SK-N-SH (cell line): ENCODE measurements around the gene KIF12. TPM values are rescaled to one million over a fixed set of nuclear protein-coding genes. Genes with fewer than 3 reads are reported as not detected.

Source experiments
- CTCF ChIA-PET: fragments of 300-600, 350-600 bp; formaldehyde crosslinking; extraction: SDS; loops from one replicate; lab custom pipeline; 2021; lab: Yijun Ruan, JAX
- POLR2A ChIA-PET: fragments of 350-600 bp; sonication (Branson Sonifier 250); formaldehyde crosslinking; extraction: SDS; loops from one replicate; lab custom pipeline; 2020; ENCODE audit warnings: antibody characterized with exemption, inconsistent platforms; lab: Yijun Ruan, JAX
- DNase-seq: peaks from one replicate; pipeline ENCODE4 v3.0.0; 2012
- H2AFZ ChIP-seq: fragments of 200-600 bp; sonication (generic); 2 replicates; pipeline ENCODE4 v1.8.1; 2016; ENCODE audit warnings: antibody characterized with exemption, mild to moderate bottlenecking, low read depth
- H3F3A ChIP-seq: fragments of 200-600 bp; sonication (generic); replicated peaks from 2 replicates; pipeline ENCODE3; 2016; ENCODE audit warnings: antibody characterized with exemption, mild to moderate bottlenecking; ENCODE audit not compliant: insufficient read depth
- H3K27ac ChIP-seq, 2 experiments: fragments of 200-500 bp in 1 of 2; fragments of 200-600 bp in 1 of 2; sonication (Bioruptor generic) in 1 of 2; sonication (generic), shearing (Covaris generic) in 1 of 2; 2 replicates each; pipeline versions ENCODE4 v1.5.1 to v1.6.1; 2014 to 2016; ENCODE audit warnings: low read depth in 2 of 2, inconsistent platforms in 1 of 2, low read length in 1 of 2, mild to moderate bottlenecking in 1 of 2, mixed read lengths in 1 of 2
- H3K27me3 ChIP-seq: fragments of 200-600 bp; sonication (generic), shearing (Covaris generic); 2 replicates; pipeline ENCODE4 v1.6.1; 2016; ENCODE audit warnings: mixed run types; ENCODE audit not compliant: insufficient read depth
- H3K36me3 ChIP-seq, 2 experiments: fragments of 200-500 bp in 1 of 2; fragments of 200-600 bp in 1 of 2; sonication (Bioruptor generic) in 1 of 2; sonication (generic) in 1 of 2; replicated peaks in 1 of 2; 2 replicates each; pipeline versions ENCODE3 to v1.5.1; 2014 to 2016; ENCODE audit warnings: low read length in 1 of 2, mild to moderate bottlenecking in 1 of 2; ENCODE audit not compliant: insufficient read depth in 2 of 2, control insufficient read depth in 1 of 2
- H3K4me1 ChIP-seq, 2 experiments: fragments of 200-500 bp in 1 of 2; fragments of 200-600 bp in 1 of 2; sonication (Bioruptor generic) in 1 of 2; sonication (generic), shearing (Covaris generic) in 1 of 2; 2 replicates each; pipeline versions ENCODE4 v1.5.1 to v1.6.1; 2014 to 2016; ENCODE audit warnings: low read depth in 1 of 2, low read length in 1 of 2, mixed run types in 1 of 2; ENCODE audit not compliant: insufficient read depth in 2 of 2, control insufficient read depth in 1 of 2
- H3K4me2 ChIP-seq: fragments of 200-600 bp; sonication (generic), shearing (Covaris generic); 2 replicates; pipeline ENCODE4 v1.6.1; 2017; ENCODE audit warnings: mixed run types
- H3K4me3 ChIP-seq, 2 experiments: fragments of 200-500 bp in 1 of 2; fragments of 200-600 bp in 1 of 2; sonication (Bioruptor generic) in 1 of 2; sonication (generic), shearing (Covaris generic) in 1 of 2; 2 replicates each; pipeline versions ENCODE4 v1.5.1 to v1.8.1; 2014 to 2016; ENCODE audit warnings: low read depth in 2 of 2, inconsistent platforms in 1 of 2, low read length in 1 of 2, mild to moderate bottlenecking in 1 of 2, mixed read lengths in 1 of 2, moderate library complexity in 1 of 2
- H3K79me2 ChIP-seq: fragments of 200-600 bp; sonication (generic); 2 replicates; pipeline ENCODE4 v1.8.1; 2017; ENCODE audit warnings: mild to moderate bottlenecking; ENCODE audit not compliant: insufficient read depth
- H3K9ac ChIP-seq: fragments of 200-600 bp; sonication (generic); 2 replicates; pipeline ENCODE4 v1.6.1; 2017; ENCODE audit warnings: mixed run types
- H3K9me2 ChIP-seq: fragments of 200-600 bp; sonication (generic); 2 replicates; pipeline ENCODE4 v1.6.1; 2017; ENCODE audit warnings: mixed run types
- H3K9me3 ChIP-seq: fragments of 200-600 bp; sonication (generic); 2 replicates; pipeline ENCODE4 v1.6.1; 2017; ENCODE audit warnings: mixed run types, mild to moderate bottlenecking, moderate library complexity
- H4K20me1 ChIP-seq: fragments of 200-600 bp; sonication (generic); 2 replicates; pipeline ENCODE4 v1.6.1; 2017; ENCODE audit warnings: mild to moderate bottlenecking, mixed run types; ENCODE audit not compliant: insufficient read depth
- CHD2 ChIP-seq: fragments of 150-350 bp; IDR thresholded peaks from 2 replicates; pipeline ENCODE4 v1.6.1; 2018; ENCODE audit warnings: low read length; ENCODE audit not compliant: partially characterized antibody
- ELF1 ChIP-seq: IDR thresholded peaks from 2 replicates; pipeline ENCODE4 v1.4.0; 2012
- GABPA ChIP-seq: IDR thresholded peaks from 2 replicates; pipeline ENCODE4 v1.4.0; 2012; ENCODE audit warnings: low read depth, mild to moderate bottlenecking
- POLR2AphosphoS5 ChIP-seq: IDR thresholded peaks from 2 replicates; pipeline ENCODE4 v1.6.1; 2012; ENCODE audit warnings: low read depth, low read length
- TCF12 ChIP-seq: IDR thresholded peaks from 2 replicates; pipeline ENCODE4 v1.4.0; 2012
- TEAD4 ChIP-seq: IDR thresholded peaks from 2 replicates; pipeline ENCODE4 v1.4.0; 2012; ENCODE audit warnings: mild to moderate bottlenecking, borderline replicate concordance; ENCODE audit not compliant: insufficient read depth
- WGBS: methylation state at CpG from one replicate; pipeline ENCODE4 v1.1.6; 2017; ENCODE audit warnings: low lambda C conversion rate; 5-methylcytosine and 5-hydroxymethylcytosine counted together
- polyA plus RNA-seq, 3 experiments: library from polyadenylated mRNA; depleted of rRNA; stranded (reverse); fragments of >200 nt; gene quantifications; 2 replicates each; pipeline ENCODE4 v1.2.3, GENCODE V29; 2012
- TF ChIP-seq, protein P1 (sequence below): fragments of 150-350 bp; IDR thresholded peaks from 2 replicates; pipeline ENCODE4 v1.6.1; 2017; ENCODE audit warnings: antibody characterized with exemption, low read length, low read depth, borderline replicate concordance
- TF ChIP-seq, protein P2 (sequence below): IDR thresholded peaks from 2 replicates; pipeline ENCODE4 v1.6.1; 2012; ENCODE audit warnings: mild to moderate bottlenecking, low read depth, low read length, moderate library complexity

The KIF12 gene
- polyA plus RNA-seq, 1 of the 3 experiments (the other 2 are of a cell fraction): 0.35 TPM

DNA sequence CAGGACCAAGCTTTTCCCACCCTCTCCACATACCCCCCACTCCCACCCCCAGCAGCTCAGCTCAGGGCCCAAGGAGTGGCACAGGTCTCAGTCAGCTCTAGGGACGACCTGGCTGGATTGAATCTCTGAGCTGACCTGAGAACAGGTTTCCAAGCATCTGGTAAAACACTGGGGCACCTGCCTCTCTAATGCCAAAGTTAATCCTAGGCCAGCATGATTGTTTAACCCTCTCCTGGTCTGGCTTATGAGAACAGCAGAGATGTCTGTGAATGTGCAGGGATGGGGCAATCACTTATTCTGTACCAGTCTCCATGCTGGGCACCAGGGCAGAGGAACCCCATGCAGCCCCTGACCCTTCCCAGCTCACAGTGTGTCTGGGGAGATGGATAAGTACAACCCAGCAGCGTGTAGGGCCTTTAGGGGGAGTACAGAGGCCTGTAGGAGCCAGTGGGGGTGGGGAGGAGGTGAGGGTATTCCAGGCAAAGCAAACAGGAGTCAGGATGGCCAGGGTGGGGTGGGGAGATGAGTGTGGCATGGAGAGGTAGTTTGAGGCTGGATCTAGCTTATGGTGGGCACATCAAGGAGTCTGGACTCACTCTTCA lies 678 bp upstream of the KIF12 start:
- Histone ChIP-seq H3K9ac (no peak overlapping the region), H3K4me3 (no peak overlapping the region), H3K4me2 (no peak overlapping the region), H3K9me3 (peaks cover 17% of the 10 kb centered on the region; the same call in 1 of the 2 replicates), H3K36me3 (peaks cover 0 to 3% of the 10 kb centered on the region in 2 experiments), H2AFZ (no peak overlapping the region), H3K9me2 (no peaks in the 10 kb centered on the region), H3K27ac (no peak overlapping the region), H3K27me3 (peaks cover 8% of the 10 kb centered on the region; the same call in 1 of the 2 replicates), H3K4me1 (peaks cover 0 to 9% of the 10 kb centered on the region in 2 experiments; a peak in 1 of 4 replicates), H4K20me1 (no peaks in the 10 kb centered on the region), H3K79me2 (no peaks in the 10 kb centered on the region), H3F3A (peaks cover 13% of the 10 kb centered on the region)
- TF ChIP-seq, protein P1, sequence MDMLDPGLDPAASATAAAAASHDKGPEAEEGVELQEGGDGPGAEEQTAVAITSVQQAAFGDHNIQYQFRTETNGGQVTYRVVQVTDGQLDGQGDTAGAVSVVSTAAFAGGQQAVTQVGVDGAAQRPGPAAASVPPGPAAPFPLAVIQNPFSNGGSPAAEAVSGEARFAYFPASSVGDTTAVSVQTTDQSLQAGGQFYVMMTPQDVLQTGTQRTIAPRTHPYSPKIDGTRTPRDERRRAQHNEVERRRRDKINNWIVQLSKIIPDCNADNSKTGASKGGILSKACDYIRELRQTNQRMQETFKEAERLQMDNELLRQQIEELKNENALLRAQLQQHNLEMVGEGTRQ: no peak
- TF ChIP-seq TEAD4: no peak
- TF ChIP-seq, protein P2, sequence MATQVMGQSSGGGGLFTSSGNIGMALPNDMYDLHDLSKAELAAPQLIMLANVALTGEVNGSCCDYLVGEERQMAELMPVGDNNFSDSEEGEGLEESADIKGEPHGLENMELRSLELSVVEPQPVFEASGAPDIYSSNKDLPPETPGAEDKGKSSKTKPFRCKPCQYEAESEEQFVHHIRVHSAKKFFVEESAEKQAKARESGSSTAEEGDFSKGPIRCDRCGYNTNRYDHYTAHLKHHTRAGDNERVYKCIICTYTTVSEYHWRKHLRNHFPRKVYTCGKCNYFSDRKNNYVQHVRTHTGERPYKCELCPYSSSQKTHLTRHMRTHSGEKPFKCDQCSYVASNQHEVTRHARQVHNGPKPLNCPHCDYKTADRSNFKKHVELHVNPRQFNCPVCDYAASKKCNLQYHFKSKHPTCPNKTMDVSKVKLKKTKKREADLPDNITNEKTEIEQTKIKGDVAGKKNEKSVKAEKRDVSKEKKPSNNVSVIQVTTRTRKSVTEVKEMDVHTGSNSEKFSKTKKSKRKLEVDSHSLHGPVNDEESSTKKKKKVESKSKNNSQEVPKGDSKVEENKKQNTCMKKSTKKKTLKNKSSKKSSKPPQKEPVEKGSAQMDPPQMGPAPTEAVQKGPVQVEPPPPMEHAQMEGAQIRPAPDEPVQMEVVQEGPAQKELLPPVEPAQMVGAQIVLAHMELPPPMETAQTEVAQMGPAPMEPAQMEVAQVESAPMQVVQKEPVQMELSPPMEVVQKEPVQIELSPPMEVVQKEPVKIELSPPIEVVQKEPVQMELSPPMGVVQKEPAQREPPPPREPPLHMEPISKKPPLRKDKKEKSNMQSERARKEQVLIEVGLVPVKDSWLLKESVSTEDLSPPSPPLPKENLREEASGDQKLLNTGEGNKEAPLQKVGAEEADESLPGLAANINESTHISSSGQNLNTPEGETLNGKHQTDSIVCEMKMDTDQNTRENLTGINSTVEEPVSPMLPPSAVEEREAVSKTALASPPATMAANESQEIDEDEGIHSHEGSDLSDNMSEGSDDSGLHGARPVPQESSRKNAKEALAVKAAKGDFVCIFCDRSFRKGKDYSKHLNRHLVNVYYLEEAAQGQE: no peak
- 50% methylated on average over 1 of the region's 2 CpGs for WGBS
- POLR2A ChIA-PET: no interaction called here
- DNase-seq: no peak
- CTCF ChIA-PET: interaction anchor here (0.8 to 9.1 kb wide), 7 partner anchors 8 to 204 kb away, joined by 3 to 59 read pairs (median 5); no protein-coding TSS in a partner anchor

DNA sequence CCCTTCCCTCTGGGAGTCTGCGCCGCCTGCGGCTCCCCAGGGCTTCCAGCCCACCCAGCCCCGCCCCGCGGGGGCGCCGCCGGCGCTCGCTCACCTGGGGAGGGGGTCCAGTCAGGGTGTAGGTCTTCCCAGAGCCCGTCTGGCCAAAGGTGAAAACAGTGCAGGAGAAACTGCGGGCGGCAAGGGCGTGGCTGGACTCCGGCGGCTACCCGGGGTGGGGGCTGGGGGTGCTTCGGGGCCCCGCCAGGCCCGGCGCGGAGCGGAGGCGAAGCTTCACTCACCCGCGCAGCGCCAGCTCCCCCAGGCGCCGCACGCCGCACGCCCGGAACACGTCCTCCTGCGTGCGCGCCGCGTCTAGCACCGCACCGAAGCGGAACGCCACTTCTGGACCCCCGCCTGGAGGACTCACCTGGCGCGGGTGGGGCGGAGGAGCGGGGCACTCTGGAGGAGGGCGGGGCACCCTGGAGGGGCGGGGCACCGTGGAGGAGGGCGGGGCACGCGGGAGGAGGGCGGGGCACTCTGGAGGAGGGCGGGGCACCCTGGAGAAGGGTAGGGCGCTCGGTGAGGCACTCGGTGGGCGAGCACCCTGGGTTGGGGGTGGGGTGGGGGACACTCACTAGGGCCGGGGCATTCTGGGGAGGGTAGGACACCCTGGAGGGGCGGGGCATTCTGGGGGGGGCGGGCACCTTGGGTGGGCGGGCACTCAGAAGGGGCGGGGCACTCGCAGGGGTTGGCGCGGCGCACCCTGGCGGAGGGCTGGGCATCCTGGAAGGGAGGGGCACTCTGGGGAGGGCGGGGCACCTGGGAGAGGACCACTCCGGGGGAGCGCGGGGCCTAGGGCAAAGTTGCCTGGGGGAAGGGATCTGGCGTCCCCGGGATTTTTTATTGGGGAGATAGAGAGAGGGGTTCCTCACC lies 814 bp downstream of the KIF12 start:
- H3K4me1 ChIP-seq: peaks cover 0 to 9% of the 10 kb centered on the region in 2 experiments; a peak in 1 of 4 replicates
- 2% methylated on average over 54 of the region's 77 CpGs for WGBS
- H3K9me3 ChIP-seq: peaks cover 9% of the 10 kb centered on the region; the same call in 1 of the 2 replicates
- peaks cover 8% of the 10 kb centered on the region; the same call in 1 of the 2 replicates for H3K27me3 ChIP-seq
- no peak overlapping the region for H3K9ac ChIP-seq
- H4K20me1 ChIP-seq: no peaks in the 10 kb centered on the region
- no peaks in the 10 kb centered on the region for H3K9me2 ChIP-seq
- H3K36me3 ChIP-seq: peaks cover 0 to 3% of the 10 kb centered on the region in 2 experiments
- peak overlapping the region; percentile 79; the same call in 1 of the 2 replicates for H2AFZ ChIP-seq
- peak overlapping the region; percentile 89 for H3K4me2 ChIP-seq
- POLR2A ChIA-PET: interaction anchor here (1.1 kb wide), 1 partner anchor 14 kb away, joined by 3 read pairs; no protein-coding TSS in a partner anchor
- TF ChIP-seq TCF12: no peak
- TF ChIP-seq ELF1: no peak
- TF ChIP-seq TEAD4: no peak
- TF ChIP-seq POLR2AphosphoS5: no peak
- TF ChIP-seq CHD2: no peak
- TF ChIP-seq GABPA: no peak
- TF ChIP-seq, all 33 proteins: peak for 0
- CTCF ChIA-PET: interaction anchor here (0.7 to 9.1 kb wide), 9 partner anchors 9 to 216 kb away, joined by 3 to 66 read pairs (median 7); partner anchors contain the start of gene COL27A1
- DNase-seq: peak; percentile 93
- Histone ChIP-seq H3F3A (peaks cover 6% of the 10 kb centered on the region), H3K79me2 (no peaks in the 10 kb centered on the region), H3K4me3 (peak overlapping the region; percentile 35 to 46; a peak in 3 of 4 replicates), H3K27ac (no peak overlapping the region)
